HL-60/S4 treated with retinoic acid at 250 ng/mL for 4 days and 3 days (cell line): Measurements from ENCODE around the gene KRT83.

Source experiments
- in situ Hi-C: fragments of 300-500 bp; cut with MboI; formaldehyde crosslinking; loops from 2 replicates; pipeline ENCODE4 v1.7.0; 2022; ENCODE audit warnings: low sequenced_read_pairs

Gene KRT83

GRCh38 chr12:52320784-52321400, at the start of gene KRT83:
Gene KRT83 (minus strand): TSS chr12:52321398. CDS start chr12:52321335, 63 bp downstream.
- in situ Hi-C loops: no loop called here

GRCh38 chr12:52369809-52370208, 48.6 kb upstream of the KRT83 start:
- in situ Hi-C loops: no loop called here

- in situ Hi-C loops: no loop called here
Observed at GRCh38 chr12:52369211-52369610, 48.0 kb upstream of the KRT83 start.

- in situ Hi-C loops: no loop called here
Observed at GRCh38 chr12:52368508-52368907, 47.3 kb upstream of the KRT83 start.

- in situ Hi-C loops: no loop called here
Observed at GRCh38 chr12:52367876-52368275, 46.7 kb upstream of the KRT83 start.

- in situ Hi-C loops: no loop called here
Observed at GRCh38 chr12:52366738-52367485, 45.7 kb upstream of the KRT83 start, which contains the start of gene KRT85. Gene KRT85 (minus strand): TSS chr12:52367481. CDS start chr12:52367405, 76 bp downstream.

DNA sequence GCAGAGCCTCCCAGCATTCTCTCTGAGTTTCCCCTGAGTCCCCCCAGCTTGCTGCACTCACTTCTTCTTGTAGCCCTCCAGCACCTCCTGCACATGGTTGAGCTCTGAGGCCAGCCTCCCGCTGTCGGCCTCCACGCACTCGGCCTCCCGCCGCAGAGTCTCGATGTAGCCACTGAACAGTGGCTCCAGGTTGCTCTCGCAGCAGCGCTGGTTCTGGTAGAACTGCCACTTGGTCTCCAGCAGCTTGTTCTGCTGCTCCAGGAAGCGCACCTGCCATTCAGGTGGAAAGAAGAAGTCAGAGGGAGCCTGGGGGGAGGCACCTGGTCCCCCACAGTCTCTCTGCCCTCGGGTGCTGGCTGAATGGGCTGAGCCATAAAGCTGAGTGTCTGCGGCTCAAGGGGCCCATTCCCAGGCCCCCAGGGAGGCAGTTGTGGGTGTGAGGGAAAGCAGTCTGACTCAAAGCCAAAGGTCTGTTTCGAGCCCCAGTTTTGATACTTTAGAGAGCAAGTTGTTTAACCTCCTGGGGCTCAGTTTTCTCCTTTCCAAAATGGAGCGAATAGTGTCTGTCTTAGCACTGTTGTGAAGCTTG, 43.8 kb upstream of the KRT83 start:
- in situ Hi-C loops: no loop called here

- in situ Hi-C loops: no loop called here
Observed at GRCh38 chr12:52364061-52364460, 42.9 kb upstream of the KRT83 start.

DNA sequence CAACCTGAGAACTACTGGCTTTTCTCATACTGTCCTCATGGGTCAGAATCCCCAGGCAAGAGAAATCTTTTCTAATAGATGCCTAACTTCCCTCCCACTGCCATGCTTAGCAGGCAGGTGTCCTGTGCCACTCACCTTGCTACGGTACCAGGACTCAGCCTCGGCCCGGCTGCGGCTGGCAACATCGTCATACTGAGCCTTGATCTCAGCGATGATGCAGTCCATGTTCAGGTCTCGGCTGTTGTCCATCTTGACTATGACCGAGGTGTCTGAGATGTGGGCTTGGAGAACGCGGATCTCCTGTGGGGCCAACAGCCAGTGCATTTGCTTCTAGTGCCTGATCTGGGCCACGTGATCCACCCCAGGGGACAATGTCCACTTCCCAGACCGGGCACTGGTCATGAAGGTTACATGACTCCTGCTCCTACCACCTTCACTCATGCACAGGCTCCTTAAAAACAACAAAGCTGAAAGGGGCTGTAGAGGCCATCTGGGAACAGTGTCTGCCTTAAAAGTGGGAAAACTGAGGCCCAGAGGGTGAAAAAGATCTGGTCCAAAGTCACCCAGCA, 42.0 kb upstream of the KRT83 start:
- in situ Hi-C loops: no loop called here

GRCh38 chr12:52362118-52362726, 41.0 kb upstream of the KRT83 start:
- in situ Hi-C loops: no loop called here

GRCh38 chr12:52361553-52361952, 40.4 kb upstream of the KRT83 start:
- in situ Hi-C loops: no loop called here

DNA sequence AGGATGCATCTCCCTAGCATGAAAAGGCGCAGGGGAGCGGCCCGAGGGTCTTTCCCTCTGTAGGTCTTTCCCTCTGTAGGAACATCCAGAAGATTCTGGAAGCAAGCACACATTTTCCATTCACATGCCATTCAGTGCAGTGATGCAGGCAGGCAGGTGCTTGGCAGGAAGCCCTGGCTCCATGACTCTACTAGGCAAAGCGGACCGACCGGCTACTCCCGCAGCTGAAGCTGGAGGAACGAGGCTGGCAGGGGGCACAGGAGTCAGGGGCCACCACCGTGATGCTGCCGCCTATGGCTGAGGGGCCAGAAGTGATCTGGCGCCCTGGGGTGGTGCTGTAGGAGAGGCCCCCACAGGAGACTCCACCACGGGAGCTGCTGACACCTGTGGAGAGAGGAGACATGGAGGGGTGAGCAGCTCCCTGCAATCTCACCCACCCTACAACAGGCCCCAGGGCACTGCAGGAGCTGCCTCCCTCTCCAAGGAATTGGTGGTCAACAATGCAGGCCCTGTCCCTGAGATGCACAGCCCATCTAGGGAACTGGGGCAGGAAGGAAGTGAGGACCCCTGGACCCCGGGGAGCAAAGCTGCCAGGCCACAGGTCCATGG, 39.6 kb upstream of the KRT83 start:
- in situ Hi-C loops: no loop called here

GRCh38 chr12:52360106-52360662, 39.0 kb upstream of the KRT83 start:
- in situ Hi-C loops: no loop called here

- in situ Hi-C loops: no loop called here
Observed at GRCh38 chr12:52359621-52360061, 38.4 kb upstream of the KRT83 start.

- in situ Hi-C loops: no loop called here
Observed at GRCh38 chr12:52358575-52359350, 37.6 kb upstream of the KRT83 start.

GRCh38 chr12:52356762-52357580, 35.8 kb upstream of the KRT83 start:
- in situ Hi-C loops: no loop called here

DNA sequence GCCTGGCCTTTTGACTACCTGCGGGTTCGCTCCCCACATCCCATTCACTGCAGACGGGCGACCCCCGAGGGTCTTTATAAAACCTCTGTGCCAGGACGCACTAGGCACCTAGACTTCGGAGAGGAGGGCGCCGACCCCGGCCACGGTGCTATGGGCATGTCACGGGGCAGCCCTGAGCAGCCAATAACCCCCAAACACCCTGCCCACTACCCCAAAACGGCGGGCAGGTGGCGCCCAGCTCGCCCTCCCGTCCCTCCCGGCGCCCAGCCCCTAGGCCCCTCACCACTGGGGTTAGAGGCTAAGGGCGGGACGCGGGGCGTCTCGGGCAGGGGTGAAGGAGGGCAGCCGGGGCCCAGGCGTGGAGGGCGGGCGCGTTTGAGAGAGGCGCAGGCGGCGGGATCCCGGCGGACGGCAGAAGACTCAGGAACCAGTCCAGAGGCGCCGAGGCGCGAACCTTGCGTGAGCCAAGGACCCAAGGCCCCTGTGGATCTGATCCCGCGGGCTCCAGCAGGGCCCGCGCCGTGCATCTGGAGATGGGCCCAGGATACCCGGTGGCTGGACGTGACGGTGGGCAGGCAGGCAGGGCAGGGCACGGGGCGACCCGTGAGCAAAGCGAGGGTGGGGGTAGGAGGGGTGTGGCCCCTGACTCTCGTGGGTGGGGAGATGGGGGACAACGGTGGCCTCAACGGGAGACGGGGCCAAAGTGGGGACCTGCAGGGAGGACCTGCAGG, 35.0 kb upstream of the KRT83 start:
- in situ Hi-C loops: no loop called here

GRCh38 chr12:52355176-52355575, 34.0 kb upstream of the KRT83 start:
- in situ Hi-C loops: no loop called here
